CD14-positive monocyte (primary cell): ENCODE data around the gene FANCI. TPM values are rescaled to one million over a fixed set of nuclear protein-coding genes. Genes with fewer than 3 reads are reported as not detected.
A peak's percentile ranks its signal among the peaks of the same experiment; 100 is the strongest.

Source experiments
- DNase-seq, 3 donors: peaks; one replicate each; pipeline ENCODE4 v3.0.0-alpha.2; 2011 to 2022
- H2AFZ ChIP-seq: 2 replicates; pipeline ENCODE4 v1.6.0; 2012; ENCODE audit warnings: mild to moderate bottlenecking, low read depth, low read length, inconsistent platforms; ENCODE audit not compliant: insufficient read depth, poor library complexity, severe bottlenecking
- H3K27ac ChIP-seq, 2 donors: 1 replicate in 1 of 2; 2 replicates in 1 of 2; pipeline ENCODE4 v1.5.1; 2012 to 2013; ENCODE audit warnings: low read length in 2 of 2, control low read depth in 1 of 2, inconsistent platforms in 1 of 2, low read depth in 1 of 2, mild to moderate bottlenecking in 1 of 2
- H3K27me3 ChIP-seq, 2 donors: one replicate each; pipeline versions ENCODE4 v1.6.0 to v1.6.1; 2011 to 2013; ENCODE audit warnings: low read length in 2 of 2; ENCODE audit not compliant: control insufficient read depth in 2 of 2, insufficient read depth in 2 of 2
- H3K36me3 ChIP-seq, 2 donors: replicated peaks in 1 of 2; 1 replicate in 1 of 2; 2 replicates in 1 of 2; pipeline versions ENCODE4 v1.5.1 to v1.6.1; 2012 to 2013; ENCODE audit warnings: low read length in 2 of 2, control low read depth in 1 of 2, inconsistent platforms in 1 of 2, mild to moderate bottlenecking in 1 of 2; ENCODE audit not compliant: insufficient read depth in 2 of 2, control insufficient read depth in 1 of 2
- H3K4me1 ChIP-seq, 2 donors: 1 replicate in 1 of 2; 2 replicates in 1 of 2; pipeline versions ENCODE4 v1.5.1 to v1.6.1; 2012 to 2013; ENCODE audit warnings: low read length in 2 of 2, control low read depth in 1 of 2, inconsistent platforms in 1 of 2, mild to moderate bottlenecking in 1 of 2, moderate library complexity in 1 of 2; ENCODE audit not compliant: insufficient read depth in 2 of 2, control insufficient read depth in 1 of 2
- H3K4me2 ChIP-seq: replicated peaks from 2 replicates; pipeline ENCODE3; 2012; ENCODE audit warnings: low read length, moderate library complexity, mild to moderate bottlenecking; ENCODE audit not compliant: poor library complexity, severe bottlenecking; ENCODE audit errors: extremely low read depth
- H3K4me3 ChIP-seq, 3 experiments: fragments of 200-600 bp in 1 of 3; sonication (generic) in 1 of 3; replicated peaks in 1 of 3; 1 replicate in 2 of 3; 2 replicates in 1 of 3; pipeline ENCODE4 v1.5.1; 2011 to 2013; ENCODE audit warnings: low read length in 3 of 3, mild to moderate bottlenecking in 3 of 3, control low read depth in 2 of 3, low read depth in 2 of 3, inconsistent platforms in 1 of 3, moderate library complexity in 1 of 3
- H3K79me2 ChIP-seq: 2 replicates; pipeline ENCODE4 v1.6.0; 2012; ENCODE audit warnings: mild to moderate bottlenecking, control low read depth, inconsistent platforms, low read length, moderate library complexity; ENCODE audit not compliant: insufficient read depth
- H3K9ac ChIP-seq: 2 replicates; pipeline ENCODE4 v1.6.0; 2017; ENCODE audit warnings: low read length, mild to moderate bottlenecking; ENCODE audit not compliant: insufficient read depth, poor library complexity, severe bottlenecking
- H3K9me3 ChIP-seq, 2 donors: replicated peaks in 1 of 2; 1 replicate in 1 of 2; 2 replicates in 1 of 2; pipeline versions ENCODE4 v1.5.1 to v1.6.1; 2012 to 2013; ENCODE audit warnings: low read length in 2 of 2, control low read depth in 1 of 2; ENCODE audit not compliant: control insufficient read depth in 1 of 2, insufficient read depth in 1 of 2
- H4K20me1 ChIP-seq: 2 replicates; pipeline ENCODE4 v1.6.0; 2012; ENCODE audit warnings: mild to moderate bottlenecking, low read length, control low read depth, moderate library complexity; ENCODE audit not compliant: insufficient read depth
- H3K27ac Mint-ChIP-seq, 7 donors: one replicate each; pipeline ENCODE4 v1.8.0; 2020; ENCODE audit warnings: mild to moderate bottlenecking in 7 of 7, mixed read lengths in 7 of 7, moderate library complexity in 6 of 7, inconsistent platforms in 2 of 7
- H3K27me3 Mint-ChIP-seq, 3 donors: one replicate each; pipeline ENCODE4 v1.8.0; 2021 to 2022; ENCODE audit warnings: low read depth in 3 of 3, mild to moderate bottlenecking in 3 of 3, mixed read lengths in 3 of 3, moderate library complexity in 3 of 3, inconsistent platforms in 1 of 3
- H3K36me3 Mint-ChIP-seq, 2 donors: one replicate each; pipeline ENCODE4 v1.8.0; 2020; ENCODE audit warnings: mixed read lengths in 2 of 2, inconsistent platforms in 1 of 2, mild to moderate bottlenecking in 1 of 2
- H3K4me1 Mint-ChIP-seq: one replicate; pipeline ENCODE4 v1.8.0; 2020; ENCODE audit warnings: mild to moderate bottlenecking, mixed read lengths
- H3K4me3 Mint-ChIP-seq, 2 donors: one replicate each; pipeline ENCODE4 v1.8.0; 2020; ENCODE audit warnings: mild to moderate bottlenecking in 2 of 2, mixed read lengths in 2 of 2, moderate library complexity in 1 of 2
- H3K9me3 Mint-ChIP-seq, 7 donors: one replicate each; pipeline ENCODE4 v1.8.0; 2020 to 2022; ENCODE audit warnings: mixed read lengths in 7 of 7, mild to moderate bottlenecking in 6 of 7, moderate library complexity in 6 of 7, inconsistent platforms in 2 of 7
- WGBS: methylation state at CpG from one replicate; pipeline ENCODE4 v1.1.5; 2013; ENCODE audit warnings: missing lambda C conversion rate; ENCODE audit not compliant: insufficient coverage; 5-methylcytosine and 5-hydroxymethylcytosine counted together
- intact Hi-C, 2 donors: fragments of 100-400 bp; cut with micrococcal nuclease; formaldehyde crosslinking; loops; one replicate each; pipeline versions ENCODE4 v1.15.0 to v1.15.1; 2023
- polyA plus RNA-seq, 3 donors: library from polyadenylated mRNA; depleted of rRNA in 1 of 3; unstranded in 2 of 3; stranded (reverse) in 1 of 3; fragments of 300-500 nt in 2 of 3; fragments of >200 nt in 1 of 3; fragmentation: Illumina TruSeq in 2 of 3; gene quantifications; 1 replicate in 2 of 3; 2 replicates in 1 of 3; pipeline ENCODE4 v1.2.3, GENCODE V29; 2012 to 2021
- TF ChIP-seq, protein P1 (sequence below): fragments of 200-600 bp; IDR thresholded peaks from one replicate; pipeline ENCODE4 v1.8.0; 2022; ENCODE audit warnings: antibody characterized with exemption, mild to moderate bottlenecking

Gene FANCI
- polyA plus RNA-seq, 3 donors = 1.4 to 2.6 (median 1.5) TPM

- TF ChIP-seq, protein P1, sequence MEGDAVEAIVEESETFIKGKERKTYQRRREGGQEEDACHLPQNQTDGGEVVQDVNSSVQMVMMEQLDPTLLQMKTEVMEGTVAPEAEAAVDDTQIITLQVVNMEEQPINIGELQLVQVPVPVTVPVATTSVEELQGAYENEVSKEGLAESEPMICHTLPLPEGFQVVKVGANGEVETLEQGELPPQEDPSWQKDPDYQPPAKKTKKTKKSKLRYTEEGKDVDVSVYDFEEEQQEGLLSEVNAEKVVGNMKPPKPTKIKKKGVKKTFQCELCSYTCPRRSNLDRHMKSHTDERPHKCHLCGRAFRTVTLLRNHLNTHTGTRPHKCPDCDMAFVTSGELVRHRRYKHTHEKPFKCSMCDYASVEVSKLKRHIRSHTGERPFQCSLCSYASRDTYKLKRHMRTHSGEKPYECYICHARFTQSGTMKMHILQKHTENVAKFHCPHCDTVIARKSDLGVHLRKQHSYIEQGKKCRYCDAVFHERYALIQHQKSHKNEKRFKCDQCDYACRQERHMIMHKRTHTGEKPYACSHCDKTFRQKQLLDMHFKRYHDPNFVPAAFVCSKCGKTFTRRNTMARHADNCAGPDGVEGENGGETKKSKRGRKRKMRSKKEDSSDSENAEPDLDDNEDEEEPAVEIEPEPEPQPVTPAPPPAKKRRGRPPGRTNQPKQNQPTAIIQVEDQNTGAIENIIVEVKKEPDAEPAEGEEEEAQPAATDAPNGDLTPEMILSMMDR = no peak
- DNase-seq = no peak
- no peaks in the 10 kb centered on the region for H3K79me2 ChIP-seq
- WGBS = 86% methylated on average over 8 of the region's 8 CpGs
- no peaks in the 10 kb centered on the region for H3K27me3 ChIP-seq
- no peaks in the 10 kb centered on the region for H3K9me3 Mint-ChIP-seq
- peak overlapping the region in 1 of 7 donors; percentile 11 for H3K27ac Mint-ChIP-seq
- H3K9me3 ChIP-seq = no peaks in the 10 kb centered on the region
- H3K4me3 ChIP-seq = no peak overlapping the region
- no peaks in the 10 kb centered on the region for H3K4me1 Mint-ChIP-seq
- H3K4me3 Mint-ChIP-seq = no peak overlapping the region
- H4K20me1 ChIP-seq = no peaks in the 10 kb centered on the region
- no peak overlapping the region for H3K9ac ChIP-seq
- no peak overlapping the region for H2AFZ ChIP-seq
- H3K4me1 ChIP-seq = no peaks in the 10 kb centered on the region
- no peaks in the 10 kb centered on the region for H3K36me3 ChIP-seq
- H3K27ac ChIP-seq = no peak overlapping the region
- peaks cover 2 to 6% (median 5%) of the 10 kb centered on the region in 3 donors for H3K27me3 Mint-ChIP-seq
- no peak overlapping the region for H3K4me2 ChIP-seq
- no peaks in the 10 kb centered on the region for H3K36me3 Mint-ChIP-seq
- intact Hi-C loops = no loop called here
Measured at GRCh38 chr15:89218531-89218930, 25.2 kb upstream of the FANCI start.

DNA sequence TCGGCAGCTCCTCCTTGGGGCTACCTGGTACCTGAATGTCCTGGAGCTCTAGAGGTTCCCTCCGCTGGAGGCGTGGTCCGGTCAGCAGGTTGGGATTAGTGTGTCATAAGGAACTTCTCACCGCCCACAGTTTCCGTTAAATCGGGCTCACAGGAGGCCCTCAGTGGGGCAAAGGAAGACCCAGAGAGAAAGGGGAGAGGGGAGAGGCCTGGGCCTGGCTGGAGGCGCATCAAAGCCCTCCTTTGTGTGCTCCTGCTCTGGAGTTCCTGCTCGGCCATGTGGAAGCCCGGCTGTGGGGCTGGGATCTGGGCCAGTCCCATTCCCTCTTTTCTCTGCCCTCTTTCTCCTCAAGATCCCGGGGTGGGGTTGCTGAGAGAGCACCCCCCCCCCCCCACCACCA is 22.2 kb upstream of the FANCI start, which contains the start of gene RLBP1:
Gene RLBP1, minus strand, starts transcription at position 37 of the 400 bp plus-strand sequence. CDS start 2,604 bp downstream, outside the sequence.
- no peak within 1 kb of the TSS for H3K9ac ChIP-seq
- Mint-ChIP-seq H3K4me1 (no peaks in the 10 kb centered on the region), H3K36me3 (no peaks in the 10 kb centered on the region), H3K4me3 (no peak within 1 kb of the TSS), H3K9me3 (no peaks in the 10 kb centered on the region), H3K27ac (no peak within 1 kb of the TSS), H3K27me3 (peaks cover 2 to 6% (median 6%) of the 10 kb centered on the region in 3 donors)
- H3K9me3 ChIP-seq = no peaks in the 10 kb centered on the region
- no peaks in the 10 kb centered on the region for H3K79me2 ChIP-seq
- 75% methylated on average over 6 of the region's 11 CpGs for WGBS
- intact Hi-C loops = no loop called here
- H3K27ac ChIP-seq = no peak within 1 kb of the TSS
- no peaks in the 10 kb centered on the region for H3K36me3 ChIP-seq
- TF ChIP-seq, protein P1 = no peak
- no peak for DNase-seq
- no peak within 1 kb of the TSS for H2AFZ ChIP-seq
- no peak within 1 kb of the TSS for H3K4me2 ChIP-seq
- no peak within 1 kb of the TSS for H3K4me3 ChIP-seq
- no peaks in the 10 kb centered on the region for H3K4me1 ChIP-seq
- no peaks in the 10 kb centered on the region for H4K20me1 ChIP-seq
- H3K27me3 ChIP-seq = no peaks in the 10 kb centered on the region
